Neutrophil (primary cell): ENCODE results near the gene GSG1L.

Experiments
- H3K27ac ChIP-seq: fragments of 200-600 bp; sonication (generic); 2 replicates; pipeline ENCODE4 v1.5.1; 2016; ENCODE audit warnings: mild to moderate bottlenecking, moderate library complexity
- H3K27me3 ChIP-seq: fragments of 200-600 bp; sonication (generic); 2 replicates; pipeline ENCODE4 v1.6.0; 2016; ENCODE audit warnings: mild to moderate bottlenecking
- H3K36me3 ChIP-seq: fragments of 200-600 bp; sonication (generic); 2 replicates; pipeline ENCODE4 v1.5.1; 2017
- H3K4me1 ChIP-seq, 2 experiments: fragments of 200-600 bp in 1 of 2; sonication (generic) in 1 of 2; 1 replicate in 1 of 2; 2 replicates in 1 of 2; pipeline versions ENCODE4 v1.5.1 to v1.6.1; 2013 to 2016; ENCODE audit warnings: low read depth in 1 of 2, low read length in 1 of 2, mild to moderate bottlenecking in 1 of 2, moderate library complexity in 1 of 2; ENCODE audit not compliant: control insufficient read depth in 1 of 2, insufficient read depth in 1 of 2
- H3K4me3 ChIP-seq, 2 experiments: fragments of 200-600 bp in 1 of 2; sonication (generic) in 1 of 2; 1 replicate in 1 of 2; 2 replicates in 1 of 2; pipeline ENCODE4 v1.5.1; 2013 to 2016; ENCODE audit warnings: low read depth in 1 of 2, low read length in 1 of 2, mild to moderate bottlenecking in 1 of 2, moderate library complexity in 1 of 2
- H3K9me3 ChIP-seq: fragments of 200-600 bp; sonication (generic); 2 replicates; pipeline ENCODE4 v1.5.1; 2016
- CTCF ChIP-seq: fragments of 200-600 bp; sonication (generic); IDR thresholded peaks from 2 replicates; pipeline ENCODE4 v1.5.1; 2016; ENCODE audit warnings: antibody characterized with exemption

GSG1L gene

DNA sequence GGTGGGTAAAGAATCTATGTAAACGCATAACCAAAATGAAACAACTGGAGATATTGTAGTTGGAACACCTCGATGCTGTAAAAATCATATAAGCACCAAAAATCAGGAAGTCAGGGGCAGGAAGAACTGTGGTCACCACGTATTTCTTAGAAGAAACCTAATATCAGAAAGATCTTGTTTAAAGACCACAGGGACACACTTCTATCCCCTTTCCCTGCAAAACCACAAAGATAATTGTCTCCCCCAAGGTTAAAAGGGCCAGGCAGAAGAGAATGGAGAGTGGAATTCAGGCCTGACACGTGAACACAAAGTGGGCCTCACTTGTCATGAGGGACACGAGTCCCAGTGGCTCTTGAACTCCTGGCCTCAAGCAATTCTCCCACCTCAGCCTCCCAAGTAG is 68.1 kb downstream of the GSG1L start:
- no peaks in the 10 kb centered on the region for H3K9me3 ChIP-seq
- no peak overlapping the region for H3K27ac ChIP-seq
- no peaks in the 10 kb centered on the region for H3K27me3 ChIP-seq
- no peak for TF ChIP-seq CTCF
- H3K4me3 ChIP-seq, result no peak overlapping the region
- H3K4me1 ChIP-seq, result no peaks in the 10 kb centered on the region
- no peaks in the 10 kb centered on the region for H3K36me3 ChIP-seq

GRCh38 chr16:27994686-27995085 is 68.8 kb downstream of the GSG1L start:
- no peak for TF ChIP-seq CTCF
- H3K9me3 ChIP-seq, result no peaks in the 10 kb centered on the region
- H3K4me1 ChIP-seq, result no peaks in the 10 kb centered on the region
- H3K4me3 ChIP-seq, result no peak overlapping the region
- no peaks in the 10 kb centered on the region for H3K36me3 ChIP-seq
- no peaks in the 10 kb centered on the region for H3K27me3 ChIP-seq
- no peak overlapping the region for H3K27ac ChIP-seq

GRCh38 chr16:27993587-27993986 is 69.9 kb downstream of the GSG1L start:
- no peak for TF ChIP-seq CTCF
- no peaks in the 10 kb centered on the region for H3K36me3 ChIP-seq
- H3K4me3 ChIP-seq, result no peak overlapping the region
- no peaks in the 10 kb centered on the region for H3K9me3 ChIP-seq
- no peak overlapping the region for H3K27ac ChIP-seq
- H3K4me1 ChIP-seq, result no peaks in the 10 kb centered on the region
- no peaks in the 10 kb centered on the region for H3K27me3 ChIP-seq

- no peaks in the 10 kb centered on the region for H3K27me3 ChIP-seq
- no peak for TF ChIP-seq CTCF
- no peaks in the 10 kb centered on the region for H3K4me1 ChIP-seq
- no peaks in the 10 kb centered on the region for H3K9me3 ChIP-seq
- H3K27ac ChIP-seq, result no peak overlapping the region
- no peaks in the 10 kb centered on the region for H3K36me3 ChIP-seq
- no peak overlapping the region for H3K4me3 ChIP-seq
Measured at GRCh38 chr16:27991876-27992275, 71.6 kb downstream of the GSG1L start.

- no peaks in the 10 kb centered on the region for H3K27me3 ChIP-seq
- H3K9me3 ChIP-seq, result no peaks in the 10 kb centered on the region
- H3K36me3 ChIP-seq, result no peaks in the 10 kb centered on the region
- no peak overlapping the region for H3K4me3 ChIP-seq
- no peak for TF ChIP-seq CTCF
- H3K27ac ChIP-seq, result no peak overlapping the region
- H3K4me1 ChIP-seq, result no peaks in the 10 kb centered on the region
Measured at GRCh38 chr16:27985981-27986380, 77.5 kb downstream of the GSG1L start.

- H3K4me3 ChIP-seq, result no peak overlapping the region
- H3K36me3 ChIP-seq, result no peaks in the 10 kb centered on the region
- no peaks in the 10 kb centered on the region for H3K27me3 ChIP-seq
- H3K27ac ChIP-seq, result no peak overlapping the region
- TF ChIP-seq CTCF, result no peak
- H3K4me1 ChIP-seq, result no peaks in the 10 kb centered on the region
- H3K9me3 ChIP-seq, result no peaks in the 10 kb centered on the region
Measured at GRCh38 chr16:27984121-27984520, 79.4 kb downstream of the GSG1L start.
